CD14-positive monocyte (primary cell): Measurements from ENCODE around the gene SELPLG. TPM values are rescaled to one million over a fixed set of nuclear protein-coding genes. Genes with fewer than 3 reads are reported as not detected.

Experiments
- DNase-seq, 3 donors: peaks; one replicate each; pipeline ENCODE4 v3.0.0-alpha.2; 2011 to 2022
- H2AFZ ChIP-seq: 2 replicates; pipeline ENCODE4 v1.6.0; 2012; ENCODE audit warnings: mild to moderate bottlenecking, low read depth, low read length, inconsistent platforms; ENCODE audit not compliant: insufficient read depth, poor library complexity, severe bottlenecking
- H3K27ac ChIP-seq, 2 donors: 1 replicate in 1 of 2; 2 replicates in 1 of 2; pipeline ENCODE4 v1.5.1; 2012 to 2013; ENCODE audit warnings: low read length in 2 of 2, control low read depth in 1 of 2, inconsistent platforms in 1 of 2, low read depth in 1 of 2, mild to moderate bottlenecking in 1 of 2
- H3K27me3 ChIP-seq, 2 donors: one replicate each; pipeline versions ENCODE4 v1.6.0 to v1.6.1; 2011 to 2013; ENCODE audit warnings: low read length in 2 of 2; ENCODE audit not compliant: control insufficient read depth in 2 of 2, insufficient read depth in 2 of 2
- H3K36me3 ChIP-seq, 2 donors: replicated peaks in 1 of 2; 1 replicate in 1 of 2; 2 replicates in 1 of 2; pipeline versions ENCODE4 v1.5.1 to v1.6.1; 2012 to 2013; ENCODE audit warnings: low read length in 2 of 2, control low read depth in 1 of 2, inconsistent platforms in 1 of 2, mild to moderate bottlenecking in 1 of 2; ENCODE audit not compliant: insufficient read depth in 2 of 2, control insufficient read depth in 1 of 2
- H3K4me1 ChIP-seq, 2 donors: 1 replicate in 1 of 2; 2 replicates in 1 of 2; pipeline versions ENCODE4 v1.5.1 to v1.6.1; 2012 to 2013; ENCODE audit warnings: low read length in 2 of 2, control low read depth in 1 of 2, inconsistent platforms in 1 of 2, mild to moderate bottlenecking in 1 of 2, moderate library complexity in 1 of 2; ENCODE audit not compliant: insufficient read depth in 2 of 2, control insufficient read depth in 1 of 2
- H3K4me2 ChIP-seq: replicated peaks from 2 replicates; pipeline ENCODE3; 2012; ENCODE audit warnings: low read length, moderate library complexity, mild to moderate bottlenecking; ENCODE audit not compliant: poor library complexity, severe bottlenecking; ENCODE audit errors: extremely low read depth
- H3K4me3 ChIP-seq, 3 experiments: fragments of 200-600 bp in 1 of 3; sonication (generic) in 1 of 3; replicated peaks in 1 of 3; 1 replicate in 2 of 3; 2 replicates in 1 of 3; pipeline ENCODE4 v1.5.1; 2011 to 2013; ENCODE audit warnings: low read length in 3 of 3, mild to moderate bottlenecking in 3 of 3, control low read depth in 2 of 3, low read depth in 2 of 3, inconsistent platforms in 1 of 3, moderate library complexity in 1 of 3
- H3K79me2 ChIP-seq: 2 replicates; pipeline ENCODE4 v1.6.0; 2012; ENCODE audit warnings: mild to moderate bottlenecking, control low read depth, inconsistent platforms, low read length, moderate library complexity; ENCODE audit not compliant: insufficient read depth
- H3K9ac ChIP-seq: 2 replicates; pipeline ENCODE4 v1.6.0; 2017; ENCODE audit warnings: low read length, mild to moderate bottlenecking; ENCODE audit not compliant: insufficient read depth, poor library complexity, severe bottlenecking
- H3K9me3 ChIP-seq, 2 donors: replicated peaks in 1 of 2; 1 replicate in 1 of 2; 2 replicates in 1 of 2; pipeline versions ENCODE4 v1.5.1 to v1.6.1; 2012 to 2013; ENCODE audit warnings: low read length in 2 of 2, control low read depth in 1 of 2; ENCODE audit not compliant: control insufficient read depth in 1 of 2, insufficient read depth in 1 of 2
- H4K20me1 ChIP-seq: 2 replicates; pipeline ENCODE4 v1.6.0; 2012; ENCODE audit warnings: mild to moderate bottlenecking, low read length, control low read depth, moderate library complexity; ENCODE audit not compliant: insufficient read depth
- H3K27ac Mint-ChIP-seq, 7 donors: one replicate each; pipeline ENCODE4 v1.8.0; 2020; ENCODE audit warnings: mild to moderate bottlenecking in 7 of 7, mixed read lengths in 7 of 7, moderate library complexity in 6 of 7, inconsistent platforms in 2 of 7
- H3K27me3 Mint-ChIP-seq, 3 donors: one replicate each; pipeline ENCODE4 v1.8.0; 2021 to 2022; ENCODE audit warnings: low read depth in 3 of 3, mild to moderate bottlenecking in 3 of 3, mixed read lengths in 3 of 3, moderate library complexity in 3 of 3, inconsistent platforms in 1 of 3
- H3K36me3 Mint-ChIP-seq, 2 donors: one replicate each; pipeline ENCODE4 v1.8.0; 2020; ENCODE audit warnings: mixed read lengths in 2 of 2, inconsistent platforms in 1 of 2, mild to moderate bottlenecking in 1 of 2
- H3K4me1 Mint-ChIP-seq: one replicate; pipeline ENCODE4 v1.8.0; 2020; ENCODE audit warnings: mild to moderate bottlenecking, mixed read lengths
- H3K4me3 Mint-ChIP-seq, 2 donors: one replicate each; pipeline ENCODE4 v1.8.0; 2020; ENCODE audit warnings: mild to moderate bottlenecking in 2 of 2, mixed read lengths in 2 of 2, moderate library complexity in 1 of 2
- H3K9me3 Mint-ChIP-seq, 7 donors: one replicate each; pipeline ENCODE4 v1.8.0; 2020 to 2022; ENCODE audit warnings: mixed read lengths in 7 of 7, mild to moderate bottlenecking in 6 of 7, moderate library complexity in 6 of 7, inconsistent platforms in 2 of 7
- WGBS: methylation state at CpG from one replicate; pipeline ENCODE4 v1.1.5; 2013; ENCODE audit warnings: missing lambda C conversion rate; ENCODE audit not compliant: insufficient coverage; 5-methylcytosine and 5-hydroxymethylcytosine counted together
- intact Hi-C, 2 donors: fragments of 100-400 bp; cut with micrococcal nuclease; formaldehyde crosslinking; loops; one replicate each; pipeline versions ENCODE4 v1.15.0 to v1.15.1; 2023
- polyA plus RNA-seq, 3 donors: library from polyadenylated mRNA; depleted of rRNA in 1 of 3; unstranded in 2 of 3; stranded (reverse) in 1 of 3; fragments of 300-500 nt in 2 of 3; fragments of >200 nt in 1 of 3; fragmentation: Illumina TruSeq in 2 of 3; gene quantifications; 1 replicate in 2 of 3; 2 replicates in 1 of 3; pipeline ENCODE4 v1.2.3, GENCODE V29; 2012 to 2021
- TF ChIP-seq, protein P1 (sequence below): fragments of 200-600 bp; IDR thresholded peaks from one replicate; pipeline ENCODE4 v1.8.0; 2022; ENCODE audit warnings: antibody characterized with exemption, mild to moderate bottlenecking

The SELPLG gene
- polyA plus RNA-seq, 3 donors = 193 to 349 (median 247) TPM

DNA sequence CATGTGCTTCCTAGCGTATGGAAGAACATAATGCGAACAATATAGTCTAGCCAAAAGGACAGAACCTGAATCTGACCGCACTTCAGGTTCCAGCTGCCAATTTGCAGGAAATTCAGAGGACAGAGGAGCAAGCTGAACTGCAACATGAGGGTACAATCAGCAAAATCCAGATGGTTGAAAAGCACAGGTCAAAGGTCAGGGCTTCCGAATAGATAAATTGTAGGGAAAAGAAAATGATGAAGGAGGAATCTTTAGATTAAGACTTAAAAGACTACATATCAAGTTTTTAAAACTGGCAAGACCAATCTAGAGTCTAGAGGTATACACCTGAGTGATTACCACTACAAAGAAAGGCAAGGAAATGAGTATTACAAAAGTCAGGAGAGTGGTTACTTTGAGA is 42.1 kb upstream of the SELPLG start:
- peaks cover 84% of the 10 kb centered on the region for H3K79me2 ChIP-seq
- H3K27ac Mint-ChIP-seq = peak overlapping the region in 4 of 7 donors; percentile 21 to 74 (median 57)
- no peak for DNase-seq
- H3K9me3 Mint-ChIP-seq = no peaks in the 10 kb centered on the region
- intact Hi-C loops = no loop called here
- no peak overlapping the region for H3K9ac ChIP-seq
- no peaks in the 10 kb centered on the region for H3K9me3 ChIP-seq
- no peak overlapping the region for H3K27ac ChIP-seq
- peaks cover 0 to 2% (median 0%) of the 10 kb centered on the region in 3 donors for H3K27me3 Mint-ChIP-seq
- no peaks in the 10 kb centered on the region for H3K27me3 ChIP-seq
- WGBS = 100% methylated on average over 3 of the region's 4 CpGs
- H3K4me2 ChIP-seq = no peak overlapping the region
- peaks cover 6% of the 10 kb centered on the region for H3K4me1 Mint-ChIP-seq
- peaks cover 45 to 65% of the 10 kb centered on the region in 2 donors for H3K36me3 ChIP-seq
- H3K4me1 ChIP-seq = no peaks in the 10 kb centered on the region
- no peak overlapping the region for H3K4me3 ChIP-seq
- H3K36me3 Mint-ChIP-seq = peaks cover 61 to 74% of the 10 kb centered on the region in 2 donors
- H2AFZ ChIP-seq = no peak overlapping the region
- TF ChIP-seq, protein P1, sequence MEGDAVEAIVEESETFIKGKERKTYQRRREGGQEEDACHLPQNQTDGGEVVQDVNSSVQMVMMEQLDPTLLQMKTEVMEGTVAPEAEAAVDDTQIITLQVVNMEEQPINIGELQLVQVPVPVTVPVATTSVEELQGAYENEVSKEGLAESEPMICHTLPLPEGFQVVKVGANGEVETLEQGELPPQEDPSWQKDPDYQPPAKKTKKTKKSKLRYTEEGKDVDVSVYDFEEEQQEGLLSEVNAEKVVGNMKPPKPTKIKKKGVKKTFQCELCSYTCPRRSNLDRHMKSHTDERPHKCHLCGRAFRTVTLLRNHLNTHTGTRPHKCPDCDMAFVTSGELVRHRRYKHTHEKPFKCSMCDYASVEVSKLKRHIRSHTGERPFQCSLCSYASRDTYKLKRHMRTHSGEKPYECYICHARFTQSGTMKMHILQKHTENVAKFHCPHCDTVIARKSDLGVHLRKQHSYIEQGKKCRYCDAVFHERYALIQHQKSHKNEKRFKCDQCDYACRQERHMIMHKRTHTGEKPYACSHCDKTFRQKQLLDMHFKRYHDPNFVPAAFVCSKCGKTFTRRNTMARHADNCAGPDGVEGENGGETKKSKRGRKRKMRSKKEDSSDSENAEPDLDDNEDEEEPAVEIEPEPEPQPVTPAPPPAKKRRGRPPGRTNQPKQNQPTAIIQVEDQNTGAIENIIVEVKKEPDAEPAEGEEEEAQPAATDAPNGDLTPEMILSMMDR = no peak
- H4K20me1 ChIP-seq = peaks cover 84% of the 10 kb centered on the region
- H3K4me3 Mint-ChIP-seq = no peak overlapping the region

DNA sequence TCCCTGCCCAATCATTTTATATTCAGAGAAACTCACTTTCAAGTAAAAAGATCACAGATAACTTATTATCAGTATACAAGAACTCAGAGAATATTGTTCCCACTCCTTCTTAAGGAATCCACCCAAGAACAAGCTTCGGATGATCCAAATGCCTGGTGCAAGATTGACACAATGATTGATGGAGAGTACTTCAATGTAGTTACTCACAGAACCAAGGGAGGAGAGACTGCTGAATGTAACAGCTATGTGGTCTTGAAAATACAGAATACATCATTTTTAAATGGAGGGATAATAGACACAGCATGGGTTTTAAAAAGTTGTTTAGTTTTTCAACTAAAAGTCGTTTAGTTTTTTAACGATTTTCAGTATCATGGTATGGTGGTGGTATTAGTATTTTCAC is 38.4 kb upstream of the SELPLG start:
- Histone ChIP-seq H2AFZ (no peak overlapping the region), H3K79me2 (peaks cover 84% of the 10 kb centered on the region), H3K27ac (peak overlapping the region in 1 of 2 donors; percentile 12), H3K9ac (no peak overlapping the region), H3K4me2 (no peak overlapping the region), H3K36me3 (peaks cover 36 to 52% of the 10 kb centered on the region in 2 donors), H4K20me1 (peaks cover 47% of the 10 kb centered on the region), H3K4me1 (peaks cover 18 to 20% of the 10 kb centered on the region in 2 donors), H3K27me3 (no peaks in the 10 kb centered on the region), H3K4me3 (no peak overlapping the region), H3K9me3 (no peaks in the 10 kb centered on the region)
- peak overlapping the region in 5 of 7 donors; percentile 8 to 75 (median 50) for H3K27ac Mint-ChIP-seq
- no peak overlapping the region for H3K4me3 Mint-ChIP-seq
- H3K4me1 Mint-ChIP-seq = peaks cover 18% of the 10 kb centered on the region
- H3K9me3 Mint-ChIP-seq = peaks cover 0 to 3% (median 0%) of the 10 kb centered on the region in 7 donors
- H3K27me3 Mint-ChIP-seq = peaks cover 0 to 2% (median 0%) of the 10 kb centered on the region in 3 donors
- WGBS = no CpG with 5 or more reads among the region's 3 CpGs
- intact Hi-C loops = no loop called here
- TF ChIP-seq, protein P1 = no peak
- peaks cover 67 to 68% of the 10 kb centered on the region in 2 donors for H3K36me3 Mint-ChIP-seq
- no peak for DNase-seq
